ENCODE results near the gene MAGI2.

GRCh38 chr7:78018641-78019446 lies 1434.6 kb downstream of the MAGI2 start:
- no peak for TF ChIP-seq POLR2A (IDR thresholded peaks at IDR 0.05)
- no peak for TF ChIP-seq CTCF (IDR thresholded peaks at IDR 0.05)
- TF ChIP-seq POLR2AphosphoS5 (IDR thresholded peaks at IDR 0.05): peak in 1 of 3 donors; percentile 28

All from breast epithelium (tissue), 3 donors.